HG02840 (cell line): ENCODE data around the gene FHIT.

Source experiments
- ATAC-seq: cut with Tn5 transposase; IDR thresholded peaks from one replicate; pipeline ENCODE4 v1.9.1; 2021; ENCODE audit warnings: mild to moderate bottlenecking, moderate library complexity, moderate number of reproducible peaks; ENCODE audit not compliant: unreplicated experiment, low FRiP score

Gene FHIT

DNA sequence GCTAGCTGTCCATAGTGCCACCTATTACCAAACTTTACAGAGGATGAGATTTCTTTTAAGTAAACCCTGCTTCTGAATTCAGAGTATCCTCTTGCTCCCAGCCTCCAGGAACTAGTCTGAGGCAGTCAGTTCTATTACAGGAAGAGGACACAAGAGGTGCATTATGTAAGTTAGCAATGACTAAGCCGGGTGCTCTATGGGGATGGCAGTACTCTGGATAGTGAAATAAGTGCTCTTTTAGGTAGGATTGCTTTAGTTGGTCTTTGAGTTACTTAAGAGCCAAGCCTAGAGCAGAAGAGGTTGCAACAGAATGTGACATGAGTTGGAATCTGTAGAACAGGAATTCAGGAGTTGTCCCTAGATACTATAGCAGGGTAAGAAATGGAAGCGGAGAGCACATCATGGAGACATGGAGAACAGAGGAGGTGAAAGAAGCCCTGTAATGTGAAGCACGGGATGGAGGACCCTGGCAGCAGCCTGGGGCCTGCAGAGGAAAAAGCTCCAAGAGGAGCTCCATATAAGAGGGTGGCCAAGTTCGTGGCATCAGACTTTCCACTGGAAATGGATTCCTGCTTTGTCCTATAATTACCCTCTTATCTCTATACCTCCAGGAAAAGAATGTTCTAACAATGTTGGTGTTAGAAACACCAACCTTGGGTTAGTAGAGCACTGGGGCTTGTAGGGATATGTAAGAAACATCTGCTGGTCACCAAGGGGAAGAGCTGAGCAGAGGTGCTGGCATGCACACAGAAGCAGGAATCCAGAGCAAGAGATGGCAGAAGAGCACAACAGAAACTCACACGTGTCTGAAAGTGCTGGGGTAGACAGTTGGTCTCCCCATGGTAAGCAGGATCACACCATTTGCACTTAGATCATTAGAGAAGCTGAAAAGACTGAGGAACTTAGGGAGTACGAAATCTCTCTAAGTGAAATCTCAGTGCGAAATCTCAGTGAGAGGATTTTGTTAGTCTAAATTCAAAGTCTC lies 851.1 kb downstream of the FHIT start:
- no peak for ATAC-seq

GRCh38 chr3:60399292-60399691 lies 852.0 kb downstream of the FHIT start:
- no peak for ATAC-seq

DNA sequence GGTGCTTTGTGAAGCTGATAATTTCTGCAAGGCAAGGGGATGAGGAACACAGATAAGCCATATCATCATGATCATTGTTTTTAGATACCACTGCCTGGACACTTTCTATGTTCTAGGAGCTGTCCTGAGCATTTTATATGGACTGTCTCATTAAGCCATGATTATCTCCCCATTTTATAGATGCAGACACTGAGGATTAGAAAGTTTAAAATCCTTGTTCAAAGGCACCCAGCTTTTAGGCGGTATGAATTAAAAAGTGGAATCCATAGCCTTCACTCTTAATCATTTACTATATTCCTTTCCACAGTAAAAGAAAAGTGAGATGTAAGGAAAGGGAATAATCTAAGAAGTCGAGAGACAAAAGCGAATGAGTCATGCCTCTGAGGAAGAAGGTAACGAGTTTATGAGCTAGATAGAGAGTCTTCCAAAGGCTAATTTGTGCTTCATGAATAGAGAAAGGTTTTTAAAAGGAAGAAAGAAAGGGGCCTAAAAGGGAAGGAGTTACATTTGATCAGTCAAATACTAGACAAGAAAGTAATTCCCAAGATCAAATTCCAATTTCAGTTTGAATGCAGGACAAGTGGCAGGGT lies 856.0 kb downstream of the FHIT start:
- no peak for ATAC-seq

- ATAC-seq: no peak
These were observed 857.3 kb downstream of the FHIT start for GRCh38 chr3:60393946-60394345.

DNA sequence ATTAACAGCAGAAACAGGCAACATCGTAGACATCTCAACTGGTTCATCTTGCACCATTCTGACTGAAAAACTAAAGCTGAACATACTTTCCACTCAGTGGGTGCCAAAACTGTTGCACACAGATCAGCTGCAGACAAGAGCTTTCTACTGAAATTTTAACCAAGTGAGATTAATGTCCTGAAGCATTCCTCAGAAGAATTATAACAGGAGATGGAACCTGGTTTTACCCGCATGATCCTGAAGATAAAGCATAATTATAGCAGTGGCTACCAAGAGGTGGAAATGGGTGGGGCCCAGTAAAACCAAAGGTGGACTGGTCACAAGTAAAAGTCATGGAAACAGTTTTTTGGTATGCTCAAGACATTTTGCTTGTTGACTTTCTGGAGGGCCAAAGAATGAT lies 858.8 kb downstream of the FHIT start:
- ATAC-seq: no peak

GRCh38 chr3:60391292-60391691 lies 860.0 kb downstream of the FHIT start:
- no peak for ATAC-seq

DNA sequence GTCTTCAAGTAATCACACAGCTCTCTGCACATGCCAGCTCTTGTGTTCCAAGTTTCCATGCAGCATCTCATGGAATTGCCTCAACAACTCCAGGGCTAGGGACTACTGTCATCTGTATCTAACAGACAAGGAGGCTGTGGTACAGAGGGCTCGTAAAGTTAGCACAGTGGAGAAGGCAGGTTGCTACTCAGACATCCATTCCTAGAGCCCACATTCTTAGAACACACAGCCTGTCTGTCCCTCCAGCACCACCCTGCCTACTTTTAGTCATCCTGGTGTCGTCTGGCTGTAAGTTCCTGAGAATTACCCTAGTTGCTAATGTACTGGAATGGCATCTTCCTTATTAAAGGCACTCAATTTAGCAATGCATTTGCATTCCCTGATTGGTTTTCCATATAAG lies 862.5 kb downstream of the FHIT start:
- ATAC-seq: no peak

- no peak for ATAC-seq
These were observed 864.9 kb downstream of the FHIT start for GRCh38 chr3:60386306-60386705.

DNA sequence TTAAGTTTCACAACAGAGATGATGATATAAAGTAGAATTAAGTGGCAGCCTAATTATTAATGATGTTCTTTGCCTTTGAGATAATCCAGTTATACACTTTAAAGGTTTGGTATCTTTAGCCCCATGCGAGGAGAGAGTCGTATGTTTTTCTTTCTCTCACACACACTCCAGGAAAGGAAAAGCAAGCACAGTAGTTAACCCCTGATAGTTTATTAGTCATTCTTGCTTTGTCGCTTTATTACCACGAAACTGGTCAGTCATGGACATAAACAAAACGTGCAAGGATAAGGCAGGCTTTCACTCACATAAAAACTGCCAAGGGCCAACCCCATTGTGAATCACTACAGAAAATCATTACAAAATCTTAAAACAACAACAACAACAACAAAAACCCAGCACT lies 866.9 kb downstream of the FHIT start:
- ATAC-seq: no peak

GRCh38 chr3:60383345-60383744 lies 867.9 kb downstream of the FHIT start:
- no peak for ATAC-seq

DNA sequence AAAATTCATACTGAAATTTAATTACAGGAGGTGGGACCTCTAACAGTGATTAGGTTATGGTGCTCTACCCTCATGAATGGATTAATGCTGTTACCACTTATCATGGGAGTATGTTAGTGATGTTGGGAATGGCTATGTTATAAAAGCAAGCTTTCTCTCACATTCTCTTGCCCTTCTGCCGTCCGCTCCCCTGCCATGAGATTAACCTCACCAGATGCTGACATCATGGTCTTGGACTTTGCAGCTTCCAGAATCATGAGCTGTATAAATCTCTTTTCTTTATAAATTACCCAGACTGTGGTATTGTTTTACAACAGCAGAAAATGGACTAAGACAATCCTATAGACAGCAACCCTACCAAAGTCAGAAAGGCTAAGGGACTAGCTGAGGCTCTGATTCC lies 884.8 kb downstream of the FHIT start:
- ATAC-seq: no peak

- ATAC-seq: no peak
These were observed 885.9 kb downstream of the FHIT start for GRCh38 chr3:60365360-60365759.

DNA sequence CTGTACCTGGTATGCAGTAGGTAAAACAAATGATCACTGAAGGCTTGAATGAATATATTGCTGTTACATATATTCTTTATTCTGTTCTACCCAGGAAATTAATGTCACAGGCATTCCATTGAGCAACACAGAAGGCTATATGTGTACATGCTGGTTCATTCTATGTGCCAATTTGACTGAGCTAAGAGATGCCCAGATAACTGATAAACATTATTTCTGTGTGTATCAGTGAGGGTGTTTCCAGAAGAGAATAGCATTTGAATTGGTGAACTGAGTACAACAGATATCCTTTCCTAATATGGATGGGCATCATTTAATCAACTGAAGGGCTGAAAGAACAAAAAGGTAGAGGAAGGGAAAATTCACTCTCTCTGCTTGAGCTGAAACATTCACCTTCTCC lies 886.8 kb downstream of the FHIT start:
- ATAC-seq: no peak

GRCh38 chr3:60363817-60364216 lies 887.4 kb downstream of the FHIT start:
- ATAC-seq: no peak

DNA sequence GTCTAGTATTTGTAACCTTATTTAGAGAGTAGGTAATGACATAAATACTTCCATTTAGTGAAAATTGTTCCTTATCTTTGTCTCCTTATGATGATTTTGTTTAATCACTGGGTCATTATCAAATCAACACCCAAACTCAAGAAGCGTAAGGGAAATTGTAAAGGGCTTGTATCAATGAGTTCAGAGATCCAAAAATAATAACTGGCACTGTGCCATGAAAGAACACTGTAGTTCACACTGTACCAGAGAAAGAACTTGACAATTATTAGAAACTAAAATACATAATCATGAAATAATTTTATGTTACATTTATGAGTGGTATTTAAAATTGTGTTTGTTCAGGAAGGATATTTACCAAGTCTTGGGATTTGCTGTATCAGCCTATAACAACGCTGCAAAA lies 895.4 kb downstream of the FHIT start:
- no peak for ATAC-seq

GRCh38 chr3:60351481-60351880 lies 899.8 kb downstream of the FHIT start:
- ATAC-seq: no peak

DNA sequence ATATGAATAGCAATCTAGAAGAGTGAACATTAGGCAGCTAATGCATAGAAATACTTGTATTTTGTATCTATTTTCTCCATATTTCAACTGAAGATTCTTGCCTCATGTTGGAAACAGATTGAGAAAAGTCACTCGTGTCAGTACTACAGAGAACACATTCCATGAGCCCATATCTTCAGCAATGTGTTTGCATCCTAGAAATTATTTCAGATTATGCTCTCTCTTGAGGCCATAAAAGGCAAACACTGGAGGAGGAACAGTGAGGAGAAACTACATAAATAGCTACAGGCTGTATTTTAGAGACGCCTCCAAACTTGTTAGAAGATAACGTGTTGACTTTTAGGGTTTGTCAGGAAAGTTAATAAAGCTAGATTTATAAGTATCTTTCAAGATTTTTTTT lies 906.9 kb downstream of the FHIT start:
- ATAC-seq: no peak

DNA sequence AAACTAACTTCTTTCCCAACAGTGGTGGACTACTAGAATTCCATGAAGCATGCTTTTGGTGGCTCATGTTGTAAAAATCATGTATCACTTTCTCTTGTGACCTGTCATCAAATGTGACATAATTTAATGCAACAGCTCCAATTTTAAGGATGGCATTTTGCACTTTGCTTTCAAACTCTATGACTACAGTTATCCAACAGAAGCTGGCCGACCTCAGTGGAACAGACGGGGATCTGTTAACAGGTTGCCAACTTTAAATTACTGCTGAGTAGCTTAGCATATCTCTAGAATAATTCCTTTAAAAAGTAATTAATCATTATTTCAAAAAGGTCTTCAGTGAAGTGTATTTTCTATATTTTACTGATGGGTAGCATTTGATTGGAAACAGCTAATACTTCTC lies 907.4 kb downstream of the FHIT start:
- no peak for ATAC-seq

DNA sequence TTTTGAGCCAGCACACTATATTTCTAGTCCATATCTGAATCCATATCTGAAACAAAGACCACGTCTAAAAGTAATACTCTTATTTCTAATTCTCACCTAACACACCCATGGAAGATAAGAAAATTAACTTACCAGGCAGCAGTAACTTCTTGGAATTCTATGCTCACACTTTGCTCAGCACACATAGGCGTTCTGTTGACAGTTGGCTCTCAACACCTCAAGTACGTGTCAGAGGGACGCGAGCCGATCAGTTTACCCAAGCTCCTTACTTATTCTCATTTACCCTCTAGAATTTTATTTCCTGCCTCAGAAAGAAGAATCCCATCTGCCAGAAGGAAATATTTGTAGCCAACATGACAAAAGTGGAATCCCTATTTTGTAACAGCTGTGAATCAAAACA lies 911.9 kb downstream of the FHIT start:
- ATAC-seq: no peak

DNA sequence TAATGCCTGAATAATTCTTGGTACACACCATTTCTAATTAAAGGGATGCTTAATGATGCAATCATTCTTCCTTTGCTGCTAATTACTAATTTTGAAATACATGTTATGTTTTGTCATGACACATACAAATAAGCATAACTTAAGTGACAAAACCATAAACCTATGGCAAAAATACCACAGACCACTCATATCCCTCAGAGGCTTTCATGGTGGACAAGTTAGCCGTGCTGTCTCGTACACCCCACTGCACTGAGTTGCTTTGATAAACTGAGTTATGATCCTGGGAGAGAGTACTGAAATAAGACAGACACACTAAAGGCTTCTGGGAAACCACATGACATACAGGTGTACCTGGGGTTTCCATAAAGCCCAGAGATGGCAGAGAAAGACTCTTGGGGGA lies 913.8 kb downstream of the FHIT start:
- ATAC-seq: no peak

DNA sequence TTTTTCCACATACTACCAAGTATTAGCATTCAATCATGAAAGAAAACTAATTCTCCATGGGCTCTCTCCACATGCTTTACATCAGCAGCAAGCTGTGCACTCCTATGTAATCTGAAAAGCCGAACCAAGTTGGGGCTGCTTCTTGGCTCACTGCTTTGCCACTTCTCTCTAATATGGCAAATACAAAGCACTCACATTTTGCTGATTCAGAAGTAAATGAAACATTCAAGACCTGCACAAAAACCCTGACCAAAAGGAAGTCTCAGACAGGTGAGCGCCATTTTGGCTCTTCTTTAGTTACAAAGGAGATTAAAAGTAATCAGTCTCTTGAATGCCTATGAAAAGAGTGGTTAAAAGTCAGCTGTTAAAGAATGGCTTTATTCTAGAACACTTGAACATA lies 915.2 kb downstream of the FHIT start:
- no peak for ATAC-seq

DNA sequence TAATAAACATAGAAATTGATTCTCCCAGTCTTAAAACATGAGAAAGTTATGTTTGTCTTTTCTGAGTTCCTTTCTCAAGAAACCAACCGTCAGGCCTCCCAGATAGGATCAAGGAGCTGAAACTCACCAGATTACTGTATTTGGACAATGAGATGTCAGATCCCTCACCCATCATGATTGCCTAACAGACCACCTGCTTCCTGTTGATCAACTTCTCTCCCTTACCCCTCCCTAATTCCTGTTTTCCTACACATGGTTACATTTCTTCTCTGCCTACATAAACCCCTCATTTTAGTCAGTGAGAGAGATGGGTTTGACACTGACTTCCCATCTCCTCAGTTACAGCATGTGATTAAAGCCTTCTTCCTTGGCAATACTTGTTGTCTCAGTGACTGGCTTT lies 917.5 kb downstream of the FHIT start:
- no peak for ATAC-seq
